Endothelial cell of umbilical vein (primary cell): ENCODE results near the gene ARMC7.
A peak's percentile ranks its signal among the peaks of the same experiment; 100 is the strongest.

ENCODE experiments used
- EZH2 ChIP-seq: IDR thresholded peaks from 2 replicates; pipeline ENCODE4 v1.6.1; 2012; ENCODE audit warnings: borderline replicate concordance, low read depth, mild to moderate bottlenecking, moderate library complexity, low read length, inconsistent platforms; ENCODE audit not compliant: severe bottlenecking
- FOS ChIP-seq: IDR thresholded peaks from 2 replicates; pipeline ENCODE4 v1.6.1; 2011; ENCODE audit warnings: mild to moderate bottlenecking, low read length, moderate library complexity, borderline replicate concordance; ENCODE audit not compliant: insufficient read depth
- MYC ChIP-seq: IDR thresholded peaks from one replicate; pipeline ENCODE4 v1.6.1; 2011; ENCODE audit warnings: mild to moderate bottlenecking, low read depth, low read length
- POLR2A ChIP-seq: IDR thresholded peaks from 2 replicates; pipeline ENCODE4 v1.6.1; 2012; ENCODE audit warnings: low read depth, mild to moderate bottlenecking, control low read depth, low read length
- POLR2AphosphoS5 ChIP-seq: IDR thresholded peaks from 2 replicates; pipeline ENCODE4 v1.6.1; 2012; ENCODE audit warnings: low read depth, mild to moderate bottlenecking, control low read depth, low read length, moderate library complexity; ENCODE audit not compliant: insufficient read depth
- TF ChIP-seq, protein P1 (sequence below), 2 donors: IDR thresholded peaks; 1 replicate in 1 of 2; 2 replicates in 1 of 2; pipeline ENCODE4 v1.5.1; 2011; ENCODE audit warnings: low read length in 2 of 2, mild to moderate bottlenecking in 2 of 2, moderate library complexity in 2 of 2, control low read depth in 1 of 2, inconsistent platforms in 1 of 2, low read depth in 1 of 2; ENCODE audit not compliant: insufficient read depth in 1 of 2; ENCODE audit errors: extremely low read depth in 1 of 2
- TF ChIP-seq, protein P2 (sequence below): IDR thresholded peaks from 2 replicates; pipeline ENCODE4 v1.6.1; 2011; ENCODE audit not compliant: insufficient read depth, insufficient read length

DNA sequence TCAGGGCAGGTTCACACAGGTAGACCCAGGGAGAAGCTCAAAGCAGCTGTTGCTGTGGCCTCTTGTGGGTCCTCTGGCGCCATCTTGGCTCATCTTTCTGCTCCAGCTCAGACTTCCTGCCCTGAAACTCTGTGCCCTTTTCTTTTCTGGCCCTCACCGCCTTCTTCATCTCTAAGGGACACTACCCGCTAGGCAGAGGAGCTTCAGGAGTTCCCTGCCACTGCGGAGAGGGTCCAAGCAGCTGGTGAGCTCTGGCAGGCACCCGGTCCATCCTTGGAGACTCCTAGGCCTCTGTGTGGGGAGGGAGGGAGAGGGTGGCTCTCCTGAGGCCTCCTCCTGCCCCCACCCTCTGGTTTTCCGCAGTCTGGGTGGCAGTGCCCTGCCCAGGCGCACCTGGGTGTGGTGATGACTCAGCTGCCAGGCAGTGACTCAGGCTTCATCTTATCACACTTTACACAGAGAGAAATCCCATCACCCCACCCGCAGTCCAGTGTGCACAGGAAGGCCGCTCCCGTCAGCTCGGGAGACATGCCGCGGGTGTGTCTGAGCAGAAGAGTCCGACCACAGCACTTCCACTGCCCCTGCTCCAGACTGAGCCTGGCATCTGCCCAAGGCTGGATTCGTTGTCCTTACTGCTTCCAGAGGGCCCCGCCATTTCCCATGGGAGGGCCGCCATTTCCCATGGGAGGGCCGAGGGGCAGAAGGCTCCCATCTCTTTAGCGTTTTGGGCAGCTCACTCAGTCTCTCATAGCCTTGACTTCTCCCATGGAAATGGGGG is 14.5 kb downstream of the ARMC7 start:
- TF ChIP-seq, protein P1, sequence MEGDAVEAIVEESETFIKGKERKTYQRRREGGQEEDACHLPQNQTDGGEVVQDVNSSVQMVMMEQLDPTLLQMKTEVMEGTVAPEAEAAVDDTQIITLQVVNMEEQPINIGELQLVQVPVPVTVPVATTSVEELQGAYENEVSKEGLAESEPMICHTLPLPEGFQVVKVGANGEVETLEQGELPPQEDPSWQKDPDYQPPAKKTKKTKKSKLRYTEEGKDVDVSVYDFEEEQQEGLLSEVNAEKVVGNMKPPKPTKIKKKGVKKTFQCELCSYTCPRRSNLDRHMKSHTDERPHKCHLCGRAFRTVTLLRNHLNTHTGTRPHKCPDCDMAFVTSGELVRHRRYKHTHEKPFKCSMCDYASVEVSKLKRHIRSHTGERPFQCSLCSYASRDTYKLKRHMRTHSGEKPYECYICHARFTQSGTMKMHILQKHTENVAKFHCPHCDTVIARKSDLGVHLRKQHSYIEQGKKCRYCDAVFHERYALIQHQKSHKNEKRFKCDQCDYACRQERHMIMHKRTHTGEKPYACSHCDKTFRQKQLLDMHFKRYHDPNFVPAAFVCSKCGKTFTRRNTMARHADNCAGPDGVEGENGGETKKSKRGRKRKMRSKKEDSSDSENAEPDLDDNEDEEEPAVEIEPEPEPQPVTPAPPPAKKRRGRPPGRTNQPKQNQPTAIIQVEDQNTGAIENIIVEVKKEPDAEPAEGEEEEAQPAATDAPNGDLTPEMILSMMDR (IDR thresholded peaks at IDR 0.05; ENCODE audit: extremely low read depth in 1 of 2, insufficient read depth in 1 of 2, low read depth in 1 of 2, low read length in 2 of 2): no peak
- TF ChIP-seq POLR2A (peak; percentile 66), POLR2AphosphoS5 (peak; percentile 82), EZH2 (no peak), FOS (peak; percentile 98), MYC (no peak)
- TF ChIP-seq, protein P2, sequence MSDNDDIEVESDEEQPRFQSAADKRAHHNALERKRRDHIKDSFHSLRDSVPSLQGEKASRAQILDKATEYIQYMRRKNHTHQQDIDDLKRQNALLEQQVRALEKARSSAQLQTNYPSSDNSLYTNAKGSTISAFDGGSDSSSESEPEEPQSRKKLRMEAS: no peak
